ENCODE data around the gene STK40.

The STK40 gene

DNA sequence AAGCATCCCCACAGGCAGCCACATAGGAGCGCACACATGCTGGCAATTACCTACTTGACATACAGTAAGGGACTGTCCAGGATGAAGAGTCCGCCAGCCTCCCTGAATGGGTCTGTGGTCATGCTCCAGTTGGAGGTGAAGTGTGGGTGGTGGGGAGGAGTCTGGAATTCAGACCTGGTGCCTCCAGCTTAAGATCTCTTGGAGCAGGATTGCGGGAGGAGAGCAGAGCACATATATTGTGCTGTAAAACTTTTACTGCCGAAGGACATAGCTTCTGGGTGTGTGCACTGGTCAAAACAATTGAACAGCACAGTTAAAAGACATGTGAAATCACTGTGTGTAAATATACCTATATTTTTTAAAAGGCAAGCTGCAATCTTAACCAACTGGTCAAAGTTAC, 17.9 kb downstream of the STK40 start:
- DNase-seq, result no peak

DNA sequence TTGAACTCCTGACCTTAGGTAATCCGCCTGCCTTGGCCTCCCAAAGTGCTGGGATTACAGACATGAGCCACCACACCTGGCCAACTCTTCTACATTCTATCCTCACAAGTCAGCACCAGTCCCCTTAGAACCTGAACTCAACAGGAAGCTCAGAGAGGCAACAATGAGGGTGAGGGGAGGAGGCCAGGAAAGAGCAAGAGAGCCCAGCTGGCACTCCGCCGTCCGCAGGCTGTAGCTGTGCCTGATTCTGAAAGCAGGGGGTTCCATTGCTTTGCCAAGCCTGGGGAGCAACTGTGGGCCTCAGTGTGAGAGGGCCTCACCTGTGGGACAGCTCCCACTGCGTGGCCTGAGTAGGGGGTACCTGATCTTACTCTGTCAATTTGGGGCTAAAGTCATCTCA, 18.7 kb downstream of the STK40 start:
- no peak for DNase-seq

DNA sequence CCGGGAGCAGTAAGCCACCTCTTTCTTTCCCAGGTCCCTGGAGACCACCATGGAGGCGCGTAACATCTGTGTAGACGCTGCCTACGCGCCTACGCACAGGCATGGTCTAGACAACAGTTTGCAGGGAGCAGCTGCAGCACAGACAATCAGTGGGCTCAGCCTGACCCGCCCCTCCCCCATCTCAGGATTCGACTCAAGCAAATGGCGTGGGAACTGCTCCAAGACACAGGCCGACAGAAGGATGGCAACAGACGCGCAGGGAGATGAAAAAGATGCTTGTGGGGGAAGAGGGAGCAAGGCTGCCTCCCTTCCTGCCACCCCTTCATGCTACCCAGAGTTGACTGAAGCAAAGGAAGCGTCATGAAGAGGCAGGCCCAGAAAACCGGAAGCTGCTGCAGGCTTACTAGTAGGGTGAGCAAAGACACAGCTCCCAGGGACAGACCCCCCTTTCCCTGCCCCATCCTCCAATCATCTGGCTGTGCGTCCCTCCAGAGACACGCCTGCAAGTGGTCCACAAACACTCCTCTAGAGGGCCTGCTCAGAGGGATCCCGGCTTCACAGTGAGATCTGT, 19.5 kb downstream of the STK40 start:
- DNase-seq, result peak; percentile 93 to 98

- peak; percentile 20 to 36 for DNase-seq
Observed at GRCh38 chr1:36365381-36365780, 20.3 kb downstream of the STK40 start.

DNA sequence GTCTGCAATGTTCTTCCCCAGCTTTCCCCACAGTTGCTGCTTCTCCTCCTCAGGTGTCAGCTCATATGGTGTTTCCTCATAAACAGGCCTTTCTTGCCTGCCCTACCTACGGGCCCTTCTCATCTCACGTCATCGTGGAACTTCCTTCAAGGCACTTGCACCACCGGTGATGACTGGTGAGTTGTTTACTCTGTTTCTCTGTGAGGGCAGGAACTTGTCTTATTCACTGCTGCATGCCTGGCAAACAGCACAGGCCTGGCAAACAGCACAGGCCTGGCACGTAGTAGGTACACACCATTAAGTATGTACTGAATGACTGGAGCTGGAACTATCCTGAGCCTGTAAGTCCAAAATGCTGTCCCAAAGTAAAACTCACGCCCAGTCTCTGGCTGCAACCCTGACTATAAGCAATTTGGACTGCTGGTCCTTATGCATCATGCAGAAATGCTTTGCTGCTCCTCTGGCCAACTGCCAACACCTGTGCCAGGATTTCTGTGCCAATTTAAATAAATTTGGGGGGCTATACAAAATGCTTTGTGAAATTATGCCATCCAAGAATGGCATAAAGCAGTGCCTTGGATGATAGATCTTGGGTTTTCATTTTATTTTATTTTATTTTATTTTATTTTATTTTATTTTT, 25.7 kb downstream of the STK40 start:
- no peak for DNase-seq

GRCh38 chr1:36359383-36359782, 26.3 kb downstream of the STK40 start:
- peak in 1 of 2 experiments; percentile 15 for DNase-seq

GRCh38 chr1:36358514-36359084, 27.1 kb downstream of the STK40 start:
- DNase-seq, result no peak

GRCh38 chr1:36355811-36356210, 29.9 kb downstream of the STK40 start:
- no peak for DNase-seq

GRCh38 chr1:36354486-36354885, 31.2 kb downstream of the STK40 start:
- no peak for DNase-seq

- no peak for DNase-seq
Observed at GRCh38 chr1:36352910-36353878, 32.5 kb downstream of the STK40 start.

DNA sequence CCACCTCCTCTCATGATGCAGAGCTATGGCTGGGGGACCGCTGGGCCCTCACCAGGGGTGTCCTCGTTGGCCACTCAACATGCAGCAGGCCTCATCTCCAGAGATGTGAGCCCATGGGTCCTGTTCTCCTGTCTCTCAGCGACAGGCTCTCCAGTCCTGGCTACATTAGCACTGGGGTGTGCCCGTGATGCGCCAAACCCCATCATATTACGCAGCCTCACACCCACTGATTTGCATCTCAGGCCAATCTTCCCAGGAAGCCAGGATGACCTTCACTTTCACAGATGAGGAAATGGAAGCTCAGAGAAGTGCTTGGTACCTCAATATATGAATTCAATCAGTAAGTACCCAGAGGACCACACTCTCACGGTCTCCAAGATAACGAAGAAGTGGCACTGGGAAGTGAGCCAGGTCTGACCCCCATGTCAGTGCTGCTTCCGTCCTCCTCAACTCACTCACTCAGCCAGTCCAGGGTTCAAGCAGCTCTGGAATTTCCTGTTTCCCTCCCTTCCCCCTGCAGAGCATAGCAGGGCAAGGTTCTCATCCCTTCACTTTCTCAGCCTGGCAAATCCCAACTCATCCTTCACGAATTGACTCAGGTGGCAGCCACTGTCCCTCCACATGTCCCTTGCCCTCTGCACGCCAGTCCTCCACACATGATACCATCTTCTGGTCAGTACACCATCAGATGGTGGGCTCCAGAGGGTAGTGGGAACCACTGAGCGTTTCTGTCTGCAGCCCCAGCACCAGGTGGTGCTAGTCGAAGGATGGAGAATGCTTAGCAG, 33.4 kb downstream of the STK40 start:
- DNase-seq, result no peak

GRCh38 chr1:36351227-36351977, 34.3 kb downstream of the STK40 start:
- peak in 1 of 2 experiments; percentile 49 for DNase-seq

DNA sequence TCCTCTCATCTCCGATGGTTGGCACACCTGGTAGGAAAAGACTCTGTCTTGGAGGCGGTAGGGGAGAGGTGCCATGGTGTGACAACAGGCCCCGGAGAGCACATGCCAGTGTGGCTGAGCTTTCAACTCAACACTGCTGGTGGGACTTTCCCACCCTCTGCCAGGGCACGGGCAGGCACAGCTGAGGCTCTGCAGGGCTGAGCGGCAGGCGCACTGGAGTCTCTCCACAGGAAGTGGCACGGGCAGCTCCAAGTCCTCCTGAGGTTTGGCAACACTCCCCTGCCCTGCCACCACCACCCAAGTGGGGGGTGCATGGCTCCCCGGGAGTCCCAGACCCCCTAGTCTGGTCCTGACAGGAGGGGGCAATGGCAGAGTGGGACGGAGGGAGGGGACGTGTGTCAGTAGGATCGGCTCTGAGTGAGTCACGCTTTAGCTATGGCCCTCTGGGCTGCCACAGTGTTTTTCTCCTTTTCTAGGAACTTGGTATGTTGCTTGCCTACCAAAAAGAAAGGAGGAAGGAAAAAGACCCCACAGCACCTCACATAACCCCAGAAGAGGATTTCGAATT, 35.0 kb downstream of the STK40 start:
- DNase-seq, result no peak

DNA sequence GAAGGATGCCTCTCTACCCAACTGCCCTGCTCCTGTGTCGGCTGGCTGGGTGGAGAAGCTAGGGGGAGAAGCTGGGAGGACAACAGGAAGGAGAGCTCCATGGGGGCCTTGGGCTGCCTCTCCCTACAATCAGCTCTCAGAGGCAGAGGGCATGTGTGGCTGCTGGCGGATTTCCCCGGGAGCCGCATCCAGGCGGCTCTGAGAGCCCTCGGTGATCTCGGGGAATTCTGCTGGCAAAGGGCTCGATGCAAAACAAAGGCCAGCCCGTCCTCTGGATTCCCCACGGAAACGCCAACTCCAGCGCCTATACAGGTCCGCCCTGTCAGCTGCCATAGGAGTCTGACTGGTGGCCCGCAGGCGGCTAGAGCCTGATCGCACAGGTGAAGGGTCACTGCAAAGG, 35.9 kb downstream of the STK40 start:
- DNase-seq, result no peak

GRCh38 chr1:36349241-36349671, 36.5 kb downstream of the STK40 start:
- DNase-seq, result no peak

GRCh38 chr1:36346741-36347370, 38.9 kb downstream of the STK40 start:
- DNase-seq, result no peak

DNA sequence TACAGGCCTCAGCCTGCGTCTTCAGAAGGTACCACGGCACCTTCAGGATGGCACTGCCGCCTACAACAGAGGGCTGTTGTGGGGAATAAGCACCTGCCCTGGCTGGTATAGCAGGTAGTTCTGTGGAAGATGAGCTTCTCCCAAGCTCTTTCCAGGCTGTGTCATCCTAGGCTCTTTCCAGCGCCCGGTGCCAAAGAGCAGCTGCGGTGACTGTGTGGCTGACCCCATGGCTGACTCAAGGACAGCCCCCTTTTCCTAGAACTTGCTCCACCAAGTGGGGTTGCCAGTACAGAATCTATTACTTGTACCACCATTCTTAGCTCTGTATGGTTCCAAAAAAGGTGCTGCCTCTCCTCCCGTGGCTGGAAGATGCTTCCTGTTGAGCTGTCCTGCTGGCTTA, 40.4 kb downstream of the STK40 start:
- DNase-seq, result no peak

DNA sequence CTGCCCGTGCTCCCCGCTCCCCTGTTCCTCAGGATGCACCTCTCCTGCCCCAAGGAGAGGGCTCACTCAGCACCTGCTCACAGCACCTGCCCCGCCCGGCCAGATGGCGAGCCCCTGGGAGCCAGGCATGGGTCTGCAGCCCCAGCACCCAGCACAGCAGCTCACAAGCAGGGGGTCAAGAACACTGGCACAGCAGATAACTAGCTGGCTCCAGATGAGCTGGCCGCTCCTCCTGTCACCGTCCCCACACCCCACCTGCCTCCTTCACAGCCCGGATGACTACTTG, 41.4 kb downstream of the STK40 start:
- no peak for DNase-seq

DNA sequence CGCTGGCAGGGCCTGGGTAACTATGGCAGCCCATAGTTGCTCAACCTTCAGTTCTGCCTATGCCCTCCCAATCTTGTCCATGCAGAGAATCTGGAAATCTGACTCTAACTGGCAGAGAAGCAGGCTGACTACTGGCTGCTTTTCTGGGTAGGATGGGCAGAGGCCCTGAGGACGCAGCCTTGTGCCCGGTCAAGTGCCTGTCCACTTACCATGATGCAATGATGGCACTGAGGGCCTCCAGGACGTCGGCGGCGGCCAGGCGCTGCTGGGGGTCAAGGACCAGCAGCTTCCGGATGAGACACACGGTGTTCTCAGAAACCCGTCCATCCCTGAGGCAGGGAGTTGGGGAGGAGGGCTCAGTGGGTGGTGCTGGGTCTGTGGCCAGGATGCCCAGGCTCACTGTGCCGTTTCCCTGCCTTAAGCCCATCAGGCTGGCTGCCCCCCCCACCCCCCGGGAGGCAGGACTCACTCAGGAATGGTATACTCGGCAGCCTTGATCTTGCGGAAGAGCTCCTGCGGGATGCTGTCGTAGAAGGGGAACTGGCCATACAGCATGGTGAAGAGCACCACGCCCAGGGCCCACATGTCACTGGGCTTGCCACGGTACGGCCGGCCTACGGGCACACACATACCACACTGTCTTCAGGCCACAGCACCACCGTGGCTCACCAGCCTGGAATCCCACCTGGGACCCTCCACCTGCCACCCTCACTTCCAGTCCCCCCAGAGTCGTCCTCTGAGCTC, 41.9 kb downstream of the STK40 start:
- no peak for DNase-seq

GRCh38 chr1:36342426-36343185, 43.1 kb downstream of the STK40 start:
- DNase-seq, result peak in 1 of 2 experiments; percentile 37
